ENCODE results near the gene CELA2A. TPM values are rescaled to one million over a fixed set of nuclear protein-coding genes. Genes with fewer than 3 reads are reported as not detected.

CELA2A gene
- total RNA-seq, 1 donor from 2014 or later: not detected

- ATAC-seq (no peak), DNase-seq (ENCODE audit: missing footprints) (no peak)
- intact Hi-C loops (cut with DNase I): no loop called here
Observed at GRCh38 chr1:15439325-15439724, 17.2 kb upstream of the CELA2A start.

- ATAC-seq (no peak), DNase-seq (ENCODE audit: missing footprints) (no peak)
- intact Hi-C loops (cut with DNase I): no loop called here
Observed at GRCh38 chr1:15440357-15440756, 16.2 kb upstream of the CELA2A start.

- DNase-seq (ENCODE audit: missing footprints) (no peak), ATAC-seq (no peak)
- intact Hi-C loops (cut with DNase I): no loop called here
Observed at GRCh38 chr1:15441247-15441646, 15.3 kb upstream of the CELA2A start.

- DNase-seq (ENCODE audit: missing footprints) (no peak), ATAC-seq (no peak)
Observed at GRCh38 chr1:15442119-15442518, 14.4 kb upstream of the CELA2A start.

GRCh38 chr1:15442759-15443158 lies 13.8 kb upstream of the CELA2A start:
- ATAC-seq: no peak
- DNase-seq (ENCODE audit: missing footprints): no peak
- intact Hi-C loops (cut with DNase I): no loop called here

More at GRCh38 chr1:15442119-15442518, 14.4 kb upstream of the CELA2A start:
- intact Hi-C loops (cut with DNase I): no loop called here

- intact Hi-C loops (cut with DNase I): no loop called here
- ATAC-seq (no peak), DNase-seq (ENCODE audit: missing footprints) (no peak)
Observed at GRCh38 chr1:15443281-15443680, 13.3 kb upstream of the CELA2A start.

GRCh38 chr1:15444468-15445389 lies 11.8 kb upstream of the CELA2A start:
- intact Hi-C loops (cut with DNase I): no loop called here
- DNase-seq (ENCODE audit: missing footprints): no peak

GRCh38 chr1:15445390-15446122 lies 11.0 kb upstream of the CELA2A start:
- intact Hi-C loops (cut with DNase I): no loop called here
- DNase-seq (ENCODE audit: missing footprints) (no peak), ATAC-seq (no peak)

More at GRCh38 chr1:15444468-15445389, 11.8 kb upstream of the CELA2A start:
- no peak for ATAC-seq

- intact Hi-C loops (cut with DNase I): no loop called here
- no peak for ATAC-seq
- DNase-seq (ENCODE audit: missing footprints): no peak
Observed at GRCh38 chr1:15446212-15446611, 10.3 kb upstream of the CELA2A start.

- DNase-seq (ENCODE audit: missing footprints): no peak
- no peak for ATAC-seq
- intact Hi-C loops (cut with DNase I): no loop called here
Observed at GRCh38 chr1:15448877-15449462, 7.6 kb upstream of the CELA2A start.

GRCh38 chr1:15449567-15449966 lies 7.0 kb upstream of the CELA2A start:
- intact Hi-C loops (cut with DNase I): no loop called here
- DNase-seq (ENCODE audit: missing footprints): no peak
- no peak for ATAC-seq

GRCh38 chr1:15451014-15451722 lies 5.4 kb upstream of the CELA2A start:
- no peak for DNase-seq (ENCODE audit: missing footprints)
- ATAC-seq: no peak

GRCh38 chr1:15452216-15452615 lies 4.3 kb upstream of the CELA2A start:
- intact Hi-C loops (cut with DNase I): no loop called here
- ATAC-seq (no peak), DNase-seq (ENCODE audit: missing footprints) (no peak)

More at GRCh38 chr1:15451014-15451722, 5.4 kb upstream of the CELA2A start:
- intact Hi-C loops (cut with DNase I): no loop called here

- no peak for DNase-seq (ENCODE audit: missing footprints)
- intact Hi-C loops (cut with DNase I): no loop called here
- ATAC-seq: no peak
Observed at GRCh38 chr1:15452866-15453571, 3.5 kb upstream of the CELA2A start.

- DNase-seq (ENCODE audit: missing footprints) (no peak), ATAC-seq (no peak)
- intact Hi-C loops (cut with DNase I): no loop called here
Observed at GRCh38 chr1:15453734-15454133, 2.8 kb upstream of the CELA2A start.

GRCh38 chr1:15454256-15454655 lies 2.3 kb upstream of the CELA2A start:
- intact Hi-C loops (cut with DNase I): no loop called here
- DNase-seq (ENCODE audit: missing footprints) (no peak), ATAC-seq (no peak)

- intact Hi-C loops (cut with DNase I): no loop called here
- ATAC-seq: no peak
- no peak for DNase-seq (ENCODE audit: missing footprints)
Observed at GRCh38 chr1:15455522-15455921, 1.0 kb upstream of the CELA2A start.

- ATAC-seq: no peak
- intact Hi-C loops (cut with DNase I): no loop called here
Observed at GRCh38 chr1:15457585-15457984, 1.1 kb downstream of the CELA2A start.

More at GRCh38 chr1:15457585-15457984, 1.1 kb downstream of the CELA2A start:
- DNase-seq (ENCODE audit: missing footprints): no peak
